Kidney (tissue), 14 donors: ENCODE measurements around the gene LACRT. TPM values are rescaled to one million over a fixed set of nuclear protein-coding genes. Genes with fewer than 3 reads are reported as not detected.

Experiments used
- DNase-seq, 5 donors: peaks; one replicate each; pipeline ENCODE4 v3.0.0-alpha.2; 2013 to 2020
- FAIRE-seq: peaks from 2 replicates; lab custom pipeline; 2012; peaks lifted over from hg19 to GRCh38; lab: Jason Lieb, UNC
- H3K27ac ChIP-seq, 2 donors: one replicate each; pipeline ENCODE4 v1.7.0; 2013; ENCODE audit warnings: low read depth in 2 of 2, low read length in 2 of 2, inconsistent platforms in 1 of 2
- H3K27me3 ChIP-seq: one replicate; pipeline ENCODE4 v1.7.1; 2013; ENCODE audit warnings: low read length, inconsistent platforms; ENCODE audit not compliant: control insufficient read depth, insufficient read depth
- H3K36me3 ChIP-seq, 3 donors: one replicate each; pipeline versions ENCODE4 v1.7.0 to v1.7.1; 2013; ENCODE audit warnings: low read length in 3 of 3, control low read depth in 1 of 3, inconsistent platforms in 1 of 3; ENCODE audit not compliant: insufficient read depth in 3 of 3, control insufficient read depth in 2 of 3
- H3K4me1 ChIP-seq, 3 donors: one replicate each; pipeline versions ENCODE4 v1.7.0 to v1.7.1; 2013; ENCODE audit warnings: low read length in 3 of 3, inconsistent platforms in 1 of 3, low read depth in 1 of 3; ENCODE audit not compliant: control insufficient read depth in 2 of 3, insufficient read depth in 2 of 3
- H3K4me3 ChIP-seq, 3 donors: one replicate each; pipeline versions ENCODE4 v1.7.0 to v1.8.1; 2013; ENCODE audit warnings: low read length in 3 of 3, control low read depth in 1 of 3, inconsistent platforms in 1 of 3
- H3K9ac ChIP-seq, 3 donors: one replicate each; pipeline versions ENCODE4 v1.7.0 to v1.7.1; 2013; ENCODE audit warnings: low read length in 3 of 3, control low read depth in 1 of 3, inconsistent platforms in 1 of 3
- H3K9me3 ChIP-seq, 3 donors: one replicate each; pipeline versions ENCODE4 v1.7.0 to v1.7.1; 2013; ENCODE audit warnings: low read length in 3 of 3, control low read depth in 1 of 3, inconsistent platforms in 1 of 3; ENCODE audit not compliant: control insufficient read depth in 2 of 3, insufficient read depth in 1 of 3
- intact Hi-C: fragments of 100-400 bp; cut with DNase I; formaldehyde crosslinking; loops from one replicate; pipeline ENCODE4 v1.11.1; 2022
- polyA plus RNA-seq: library from polyadenylated mRNA; stranded (reverse); fragments of 350-450 nt; fragmentation: Illumina TruSeq; extraction: RNeasy Lipid Tissue Mini Kit (QIAGEN cat#74804); gene quantifications from one replicate; pipeline ENCODE4 v1.2.3, GENCODE V29; 2014; ENCODE audit warnings: low read depth, low replicate concordance; ENCODE audit not compliant: insufficient read depth
- total RNA-seq: library from RNA; stranded (reverse); fragmentation: NEBNext Ultra II Directional; extraction: Animal tissue kit (Norgen Biotek cat#: 25700); gene quantifications from one replicate; pipeline ENCODE4 v1.2.1, GENCODE V29; 2021
- TF ChIP-seq, protein P1 (sequence below): IDR thresholded peaks from 3 replicates; pipeline ENCODE4 v1.5.1; 2012; ENCODE audit warnings: mild to moderate bottlenecking, moderate library complexity, borderline replicate concordance; ENCODE audit not compliant: insufficient read depth; ENCODE audit errors: extremely low read depth
- donor health status: control.
- donor health status: control.
- donor health status: control.
- donor health status: control.
- donor health status: control.
- donor health status: DM: yes; HTN: yes; CAD: no.
- donor health status: Normal renal cell carcinoma (clear cell type).

LACRT gene
- total and polyA plus RNA-seq, 2 donors from 2014 or later = not detected

DNA sequence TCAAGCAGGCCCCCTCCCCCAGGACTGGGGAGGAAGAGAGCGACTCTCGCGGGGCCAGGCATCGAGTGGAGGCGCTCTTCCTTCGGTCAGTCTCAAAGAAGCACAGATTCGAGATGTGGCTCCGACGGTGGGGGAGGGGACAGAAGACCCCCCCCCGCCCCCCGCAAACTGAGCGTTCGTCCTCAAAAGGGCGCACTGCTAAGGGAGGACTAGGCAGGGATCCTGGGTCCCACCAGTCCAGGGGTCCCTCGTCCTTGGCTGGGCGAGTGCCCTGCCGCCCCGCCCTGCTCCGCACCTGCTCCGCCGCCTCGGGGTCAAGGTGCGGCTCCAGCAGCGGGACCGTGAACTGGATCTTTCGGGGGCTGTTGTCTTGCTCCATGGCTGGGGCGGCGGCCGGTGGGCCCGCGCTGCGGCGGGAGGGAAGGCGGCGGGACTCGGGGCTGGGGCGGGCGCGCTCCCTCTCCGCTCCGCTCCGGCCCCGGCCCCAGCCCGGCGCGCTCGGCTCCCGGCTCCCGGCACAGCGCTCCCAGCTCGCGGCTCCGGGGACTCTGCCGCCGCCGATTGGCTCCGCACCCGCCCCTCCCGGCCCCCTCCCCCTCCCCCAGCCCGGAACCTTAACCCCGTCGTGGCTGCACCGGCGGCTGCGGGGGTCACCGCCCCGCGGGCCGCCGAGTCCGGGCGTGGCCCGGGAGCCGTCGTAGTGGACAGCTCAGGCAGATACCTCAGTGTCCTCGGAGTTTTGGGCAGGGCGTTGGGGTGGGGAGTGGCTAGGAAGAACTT lies 46.4 kb downstream of the LACRT start, which contains the start of gene PPP1R1A:
Gene PPP1R1A, minus strand, starts transcription at position 550 of the 780 bp plus-strand sequence. Its CDS starts 171 bp downstream, at position 379.
- TF ChIP-seq, protein P1, sequence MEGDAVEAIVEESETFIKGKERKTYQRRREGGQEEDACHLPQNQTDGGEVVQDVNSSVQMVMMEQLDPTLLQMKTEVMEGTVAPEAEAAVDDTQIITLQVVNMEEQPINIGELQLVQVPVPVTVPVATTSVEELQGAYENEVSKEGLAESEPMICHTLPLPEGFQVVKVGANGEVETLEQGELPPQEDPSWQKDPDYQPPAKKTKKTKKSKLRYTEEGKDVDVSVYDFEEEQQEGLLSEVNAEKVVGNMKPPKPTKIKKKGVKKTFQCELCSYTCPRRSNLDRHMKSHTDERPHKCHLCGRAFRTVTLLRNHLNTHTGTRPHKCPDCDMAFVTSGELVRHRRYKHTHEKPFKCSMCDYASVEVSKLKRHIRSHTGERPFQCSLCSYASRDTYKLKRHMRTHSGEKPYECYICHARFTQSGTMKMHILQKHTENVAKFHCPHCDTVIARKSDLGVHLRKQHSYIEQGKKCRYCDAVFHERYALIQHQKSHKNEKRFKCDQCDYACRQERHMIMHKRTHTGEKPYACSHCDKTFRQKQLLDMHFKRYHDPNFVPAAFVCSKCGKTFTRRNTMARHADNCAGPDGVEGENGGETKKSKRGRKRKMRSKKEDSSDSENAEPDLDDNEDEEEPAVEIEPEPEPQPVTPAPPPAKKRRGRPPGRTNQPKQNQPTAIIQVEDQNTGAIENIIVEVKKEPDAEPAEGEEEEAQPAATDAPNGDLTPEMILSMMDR = no peak
- intact Hi-C loops = loop anchor here (10.0 kb wide), 1 partner anchor 377 kb away; no protein-coding TSS in a partner anchor
- H3K36me3 ChIP-seq = no peaks in the 10 kb centered on the region
- no peak for FAIRE-seq
- H3K4me1 ChIP-seq = peaks cover 0 to 7% (median 4%) of the 10 kb centered on the region in 3 donors
- peak in 4 of 5 donors; percentile 61 to 81 (median 70) for DNase-seq
- peak within 1 kb of the TSS; percentile 42 to 76 for H3K27ac ChIP-seq
- no peaks in the 10 kb centered on the region for H3K27me3 ChIP-seq
- H3K9ac ChIP-seq = peak within 1 kb of the TSS in 2 of 3 donors; percentile 43 to 77
- H3K4me3 ChIP-seq = peak within 1 kb of the TSS; percentile 20 to 69 (median 55)
- H3K9me3 ChIP-seq = no peaks in the 10 kb centered on the region

DNA sequence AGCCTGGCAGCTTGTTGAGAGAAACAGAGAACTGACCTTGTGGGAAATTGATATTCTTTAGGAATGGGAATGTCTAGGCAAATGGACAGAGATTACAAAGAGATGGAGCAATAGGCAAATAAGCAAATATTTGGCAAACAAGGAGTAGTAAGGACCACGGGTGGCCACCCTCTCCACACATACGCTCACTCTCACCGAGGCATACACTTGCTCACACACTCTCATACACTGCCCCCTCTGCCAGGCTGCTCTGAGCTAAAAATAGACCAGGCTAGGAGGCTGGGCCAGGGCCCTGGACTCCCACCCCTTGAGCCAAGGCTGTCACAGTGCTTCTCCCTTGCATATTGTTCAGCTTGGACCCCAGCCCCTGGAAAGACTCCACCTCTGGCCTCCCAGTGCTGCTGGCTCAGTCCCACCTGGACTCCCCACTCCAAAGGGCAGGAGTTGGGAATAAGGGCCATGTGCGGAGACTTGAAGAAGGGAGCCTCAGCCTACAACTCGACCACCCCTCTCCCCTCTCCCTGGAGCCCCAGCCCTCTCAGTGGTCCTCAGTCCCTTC lies 47.3 kb downstream of the LACRT start:
- Histone ChIP-seq H3K9ac (peak overlapping the region in 2 of 3 donors; percentile 43 to 77), H3K27me3 (no peaks in the 10 kb centered on the region), H3K36me3 (no peaks in the 10 kb centered on the region), H3K4me1 (peaks cover 0 to 7% (median 4%) of the 10 kb centered on the region in 3 donors), H3K9me3 (no peaks in the 10 kb centered on the region), H3K27ac (peak overlapping the region; percentile 42 to 76), H3K4me3 (peak overlapping the region in 2 of 3 donors; percentile 55 to 69)
- intact Hi-C loops = loop anchor here (10.0 kb wide), 1 partner anchor 377 kb away; no protein-coding TSS in a partner anchor
- TF ChIP-seq, protein P1 = no peak
- DNase-seq (peak in 4 of 5 donors; percentile 65 to 81 (median 76)), FAIRE-seq (no peak)

DNA sequence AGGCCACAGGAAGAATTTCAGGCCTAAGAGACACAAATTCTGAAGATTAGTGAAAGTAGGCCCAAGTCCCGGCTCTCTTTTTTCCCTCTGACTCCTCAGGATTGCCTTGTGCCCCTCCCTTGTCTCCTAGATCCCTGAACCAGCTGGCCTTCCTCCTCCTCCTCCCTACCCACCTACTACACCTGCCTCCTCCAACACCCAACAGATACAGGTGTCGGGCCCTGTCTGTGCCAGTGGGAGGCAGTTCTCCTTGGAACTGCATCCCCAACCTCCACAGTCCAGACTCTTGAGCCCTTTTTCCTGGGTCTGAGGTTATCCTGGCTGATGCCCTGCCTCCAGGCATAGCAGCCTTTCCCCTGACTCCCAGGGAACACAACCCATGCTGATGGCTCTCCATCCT lies 48.1 kb downstream of the LACRT start:
- FAIRE-seq = no peak
- Histone ChIP-seq H3K36me3 (no peaks in the 10 kb centered on the region), H3K4me1 (peaks cover 0 to 7% (median 4%) of the 10 kb centered on the region in 3 donors), H3K9ac (peak overlapping the region in 1 of 3 donors; percentile 77), H3K27ac (peak overlapping the region in 1 of 2 donors; percentile 33), H3K9me3 (no peaks in the 10 kb centered on the region), H3K27me3 (no peaks in the 10 kb centered on the region), H3K4me3 (peak overlapping the region in 1 of 3 donors; percentile 69)
- intact Hi-C loops = loop anchor here (10.0 kb wide), 1 partner anchor 378 kb away; no protein-coding TSS in a partner anchor
- DNase-seq = no peak
- TF ChIP-seq, protein P1 = no peak
